ENCODE measurements around the gene PNPLA6. TPM values are rescaled to one million over a fixed set of nuclear protein-coding genes. Genes with fewer than 3 reads are reported as not detected.

Gene PNPLA6
- polyA plus RNA-seq, 1 of the 3 experiments (the other 2 are of a cell fraction) = 90.5 TPM

- Histone ChIP-seq H3K27ac (ENCODE audit: low read depth in 2 of 2, low read length in 1 of 2) (no peak overlapping the region), H3K4me3 (ENCODE audit: low read depth in 2 of 2, low read length in 1 of 2) (no peak overlapping the region), H4K20me1 (ENCODE audit: insufficient read depth) (no peaks in the 10 kb centered on the region), H3K4me2 (no peak overlapping the region), H3K9ac (no peak overlapping the region), H3K4me1 (ENCODE audit: control insufficient read depth in 1 of 2, insufficient read depth in 2 of 2, low read depth in 1 of 2, low read length in 1 of 2) (no peaks in the 10 kb centered on the region), H3K9me2 (no peaks in the 10 kb centered on the region), H2AFZ (ENCODE audit: low read depth) (no peak overlapping the region), H3K9me3 (no peaks in the 10 kb centered on the region), H3K27me3 (ENCODE audit: insufficient read depth) (no peaks in the 10 kb centered on the region), H3K36me3 (replicated peaks in 1 of 2; ENCODE audit: control insufficient read depth in 1 of 2, insufficient read depth in 2 of 2, low read length in 1 of 2) (peaks cover 18 to 34% of the 10 kb centered on the region in 2 experiments), H3F3A (replicated peaks; ENCODE audit: insufficient read depth) (no peaks in the 10 kb centered on the region), H3K79me2 (ENCODE audit: insufficient read depth) (no peaks in the 10 kb centered on the region)
- POLR2A ChIA-PET = no interaction called here
- TF ChIP-seq TCF12 (IDR thresholded peaks at IDR 0.05) (no peak), NRF1 (IDR thresholded peaks at IDR 0.05; ENCODE audit: low read depth, low read length) (no peak), RXRA (IDR thresholded peaks at IDR 0.05; ENCODE audit: borderline replicate concordance, low read depth) (no peak), EP300 (IDR thresholded peaks at IDR 0.05; ENCODE audit: borderline replicate concordance in 1 of 2, low read depth in 1 of 2, low read length in 1 of 2) (no peak), ZBTB33 (IDR thresholded peaks at IDR 0.05; ENCODE audit: borderline replicate concordance, low read depth) (no peak), FOXM1 (IDR thresholded peaks at IDR 0.05; ENCODE audit: low read depth) (no peak), YY1 (IDR thresholded peaks at IDR 0.05; ENCODE audit: low read depth) (no peak)
- TF ChIP-seq, protein P1, sequence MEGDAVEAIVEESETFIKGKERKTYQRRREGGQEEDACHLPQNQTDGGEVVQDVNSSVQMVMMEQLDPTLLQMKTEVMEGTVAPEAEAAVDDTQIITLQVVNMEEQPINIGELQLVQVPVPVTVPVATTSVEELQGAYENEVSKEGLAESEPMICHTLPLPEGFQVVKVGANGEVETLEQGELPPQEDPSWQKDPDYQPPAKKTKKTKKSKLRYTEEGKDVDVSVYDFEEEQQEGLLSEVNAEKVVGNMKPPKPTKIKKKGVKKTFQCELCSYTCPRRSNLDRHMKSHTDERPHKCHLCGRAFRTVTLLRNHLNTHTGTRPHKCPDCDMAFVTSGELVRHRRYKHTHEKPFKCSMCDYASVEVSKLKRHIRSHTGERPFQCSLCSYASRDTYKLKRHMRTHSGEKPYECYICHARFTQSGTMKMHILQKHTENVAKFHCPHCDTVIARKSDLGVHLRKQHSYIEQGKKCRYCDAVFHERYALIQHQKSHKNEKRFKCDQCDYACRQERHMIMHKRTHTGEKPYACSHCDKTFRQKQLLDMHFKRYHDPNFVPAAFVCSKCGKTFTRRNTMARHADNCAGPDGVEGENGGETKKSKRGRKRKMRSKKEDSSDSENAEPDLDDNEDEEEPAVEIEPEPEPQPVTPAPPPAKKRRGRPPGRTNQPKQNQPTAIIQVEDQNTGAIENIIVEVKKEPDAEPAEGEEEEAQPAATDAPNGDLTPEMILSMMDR (IDR thresholded peaks at IDR 0.05) = no peak
- DNase-seq = no peak
- 100% methylated on average over 8 of the region's 24 CpGs for WGBS (ENCODE audit: low lambda C conversion rate)
- CTCF ChIA-PET = interaction anchor here (1.9 kb wide), 1 partner anchor 138 kb away, joined by 4 read pairs; the partner anchor contains the start of gene TRAPPC5
Measured at GRCh38 chr19:7542556-7543348, 7.2 kb downstream of the PNPLA6 start.

DNA sequence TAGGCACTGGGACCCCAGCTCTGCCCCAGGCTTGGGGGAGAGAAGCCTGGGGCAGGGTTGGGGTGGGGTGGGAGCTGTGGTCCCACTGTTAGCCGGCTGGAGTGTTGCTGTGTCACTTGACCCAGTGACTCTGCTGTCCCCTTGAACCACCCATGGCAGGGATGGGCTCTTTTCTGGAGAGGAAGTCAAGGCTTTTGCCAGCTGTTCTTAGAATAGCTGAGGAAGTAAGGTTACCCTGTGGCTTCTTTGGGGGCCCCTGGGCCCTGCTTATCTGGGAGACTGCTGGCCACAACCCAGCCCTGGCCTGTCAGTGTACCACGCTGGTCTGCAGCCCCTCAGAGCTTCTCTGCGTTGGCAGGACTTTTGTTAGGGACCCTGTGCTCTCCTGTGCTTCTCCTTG is 9.1 kb downstream of the PNPLA6 start:
- CTCF ChIA-PET = interaction anchor here (0.6 to 1.1 kb wide), 2 partner anchors 24 to 136 kb away, joined by 4 read pairs; partner anchors contain the start of gene TRAPPC5
- 88% methylated on average over 2 of the region's 3 CpGs for WGBS (ENCODE audit: low lambda C conversion rate)
- no peaks in the 10 kb centered on the region for H3K27me3 ChIP-seq (ENCODE audit: insufficient read depth)

More for the DNA sequence above, 9.1 kb downstream of the PNPLA6 start:
- Histone ChIP-seq H3K36me3 (replicated peaks in 1 of 2; ENCODE audit: control insufficient read depth in 1 of 2, insufficient read depth in 2 of 2, low read length in 1 of 2) (peaks cover 5 to 27% of the 10 kb centered on the region in 2 experiments), H3K9me2 (no peaks in the 10 kb centered on the region), H3K4me2 (no peak overlapping the region), H3K79me2 (ENCODE audit: insufficient read depth) (no peaks in the 10 kb centered on the region), H3K9ac (no peak overlapping the region), H3F3A (replicated peaks; ENCODE audit: insufficient read depth) (no peaks in the 10 kb centered on the region), H3K27ac (ENCODE audit: low read depth in 2 of 2, low read length in 1 of 2) (no peak overlapping the region), H3K4me1 (ENCODE audit: control insufficient read depth in 1 of 2, insufficient read depth in 2 of 2, low read depth in 1 of 2, low read length in 1 of 2) (no peaks in the 10 kb centered on the region), H3K4me3 (ENCODE audit: low read depth in 2 of 2, low read length in 1 of 2) (no peak overlapping the region), H4K20me1 (ENCODE audit: insufficient read depth) (no peaks in the 10 kb centered on the region), H2AFZ (ENCODE audit: low read depth) (no peak overlapping the region), H3K9me3 (no peaks in the 10 kb centered on the region)
- no peak for DNase-seq
- POLR2A ChIA-PET = no interaction called here
- no peak for TF ChIP-seq POLR2AphosphoS5 (IDR thresholded peaks at IDR 0.05; ENCODE audit: low read depth, low read length)
- TF ChIP-seq USF2 (IDR thresholded peaks at IDR 0.05; ENCODE audit: borderline replicate concordance, low read depth, low read length) = no peak
- TF ChIP-seq RFX5 (IDR thresholded peaks at IDR 0.05; ENCODE audit: low read length) = no peak
- no peak for TF ChIP-seq FOSL2 (IDR thresholded peaks at IDR 0.05; ENCODE audit: borderline replicate concordance, low read depth)
- TF ChIP-seq RXRA (IDR thresholded peaks at IDR 0.05; ENCODE audit: borderline replicate concordance, low read depth) = no peak
- no peak for TF ChIP-seq NRF1 (IDR thresholded peaks at IDR 0.05; ENCODE audit: low read depth, low read length)
- TF ChIP-seq TEAD4 (IDR thresholded peaks at IDR 0.05; ENCODE audit: borderline replicate concordance, insufficient read depth) = no peak
- no peak for TF ChIP-seq RCOR1 (IDR thresholded peaks at IDR 0.05; ENCODE audit: low read length)
- no peak for TF ChIP-seq USF1 (IDR thresholded peaks at IDR 0.05; ENCODE audit: borderline replicate concordance, low read depth)
